Body of pancreas (tissue), 4 donors: ENCODE data around the gene FGG.

Source experiments
- CTCF ChIP-seq, 7 experiments: fragments of 450-650 bp in 4 of 7; fragments of 200-600 bp in 3 of 7; sonication (generic) in 3 of 7; IDR thresholded peaks; one replicate each; pipeline ENCODE4 v1.5.1; 2016 to 2019; ENCODE audit warnings: antibody characterized with exemption in 7 of 7
- POLR2A ChIP-seq, 3 donors: fragments of 450-650 bp; IDR thresholded peaks; one replicate each; pipeline ENCODE4 v1.6.1; 2016; ENCODE audit warnings: antibody characterized with exemption in 3 of 3, mild to moderate bottlenecking in 2 of 3

GRCh38 chr4:154560824-154561231 lies 51.6 kb downstream of the FGG start:
- no peak for TF ChIP-seq CTCF (IDR thresholded peaks at IDR 0.05)
- no peak for TF ChIP-seq POLR2A (IDR thresholded peaks at IDR 0.05)
